Stimulated activated CD4-positive, alpha-beta T cell treated with anti-CD3 and anti-CD28 coated beads, TNF-alpha, amount 100 ng/mL, for 48 hours (primary cell): Measurements from ENCODE around the gene CLEC17A.

Experiments
- DNase-seq, 3 donors: peaks; one replicate each; pipeline ENCODE4 v3.0.0-alpha.2; 2020; ENCODE audit warnings: low read depth in 3 of 3

CLEC17A gene

DNA sequence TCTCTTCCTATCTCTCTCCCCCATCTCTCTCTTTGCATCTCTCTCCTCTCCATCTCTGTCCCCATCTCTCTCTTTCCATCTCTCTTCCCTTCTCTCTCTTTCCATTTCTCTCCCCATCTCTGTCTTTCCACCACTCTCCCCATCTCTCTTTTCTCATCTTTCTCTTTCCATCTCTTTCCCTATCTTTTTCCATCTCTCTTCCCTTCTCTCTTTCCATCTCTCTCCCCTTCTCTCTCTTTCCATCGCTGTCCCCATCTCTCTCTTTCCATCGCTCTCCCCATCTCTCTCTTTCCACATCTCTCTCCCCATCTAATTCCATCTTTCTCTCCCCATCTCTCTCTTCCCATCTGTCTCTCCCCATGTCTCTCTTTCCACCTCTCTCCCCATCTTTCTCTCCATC lies 67.3 kb downstream of the CLEC17A start:
- no peak for DNase-seq

DNA sequence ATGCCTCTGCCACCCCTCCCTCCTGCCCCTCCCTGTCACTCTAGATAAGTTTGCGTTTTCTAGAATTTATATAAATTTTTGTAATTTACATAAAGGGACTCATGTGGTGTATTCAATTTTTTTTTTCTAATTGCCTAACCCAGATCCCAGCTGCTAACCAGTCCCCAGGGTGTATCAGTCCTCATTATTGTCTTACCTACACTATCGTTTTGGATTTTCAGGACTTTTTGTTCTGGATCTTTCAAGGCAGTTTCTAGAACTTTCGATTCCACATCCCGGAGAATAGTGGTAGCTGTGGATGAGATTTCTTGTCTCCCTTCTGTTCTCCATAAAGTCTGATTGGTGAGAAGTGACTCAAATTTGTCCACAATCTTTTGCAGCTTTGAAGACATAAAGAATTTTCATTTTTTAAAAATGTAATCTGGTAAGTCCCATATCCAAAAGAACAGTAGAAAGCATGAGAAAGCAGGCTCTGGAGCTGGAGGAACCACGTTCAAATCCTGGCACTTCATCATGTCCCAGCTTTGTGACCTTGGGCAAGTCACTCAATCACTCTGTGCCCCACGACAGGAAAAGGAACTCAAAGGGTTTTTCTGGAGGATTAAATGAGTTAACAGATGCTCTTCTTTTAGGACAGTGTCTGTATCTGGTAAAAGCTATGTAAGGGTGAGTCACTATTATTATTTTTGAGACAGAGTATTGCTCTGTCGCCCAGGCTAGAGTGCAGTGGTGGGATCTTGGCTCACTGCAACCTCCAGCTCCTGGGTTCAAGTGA lies 72.1 kb downstream of the CLEC17A start:
- DNase-seq, result no peak

DNA sequence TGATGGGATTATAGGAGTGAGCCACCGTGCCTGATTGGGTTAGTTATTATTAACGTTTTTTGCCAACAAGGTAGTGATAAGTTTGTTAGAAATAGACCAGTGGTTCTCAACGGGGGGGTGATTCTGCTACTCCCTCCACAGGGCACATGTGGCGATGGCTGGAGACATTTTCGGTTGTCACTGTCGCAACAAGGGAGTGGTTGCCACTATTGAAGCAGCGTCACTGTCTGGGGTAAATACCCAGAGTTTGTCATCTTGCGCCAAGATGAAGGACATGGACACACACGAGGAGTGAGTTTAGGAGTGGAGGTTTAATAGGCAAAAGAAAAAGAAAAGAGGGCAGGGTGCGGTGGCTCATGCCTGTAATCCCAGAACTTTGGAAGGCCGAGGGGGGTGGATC lies 72.8 kb downstream of the CLEC17A start:
- no peak for DNase-seq

DNA sequence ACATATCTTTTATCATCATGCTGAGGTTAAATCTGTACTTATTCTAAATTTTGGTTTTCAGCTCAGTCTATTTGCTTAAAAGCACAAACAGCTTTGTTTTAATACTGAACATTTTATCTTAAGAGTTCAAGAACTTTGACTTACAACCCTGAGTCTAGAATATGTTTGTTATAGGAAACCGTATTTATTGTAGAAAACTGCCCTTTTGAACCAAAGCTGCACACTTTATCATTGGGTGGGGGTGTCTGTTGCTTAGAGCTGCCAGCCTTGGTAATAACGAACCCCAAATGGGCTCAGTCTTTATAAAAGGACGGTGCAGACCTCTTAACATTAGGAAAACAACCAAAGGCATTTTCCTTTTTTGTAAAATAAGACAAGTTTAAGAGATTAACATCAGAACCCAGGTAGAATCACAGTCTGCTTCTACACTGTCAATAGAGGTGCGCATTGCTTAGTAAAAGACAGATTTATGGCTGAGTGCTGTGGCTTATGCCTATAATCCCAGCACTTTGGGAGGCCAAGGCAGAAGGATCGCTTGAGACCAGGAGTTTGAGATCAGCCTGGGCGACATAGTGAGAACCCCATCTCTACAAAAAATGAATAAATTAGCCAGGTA lies 77.1 kb downstream of the CLEC17A start:
- DNase-seq, result no peak

DNA sequence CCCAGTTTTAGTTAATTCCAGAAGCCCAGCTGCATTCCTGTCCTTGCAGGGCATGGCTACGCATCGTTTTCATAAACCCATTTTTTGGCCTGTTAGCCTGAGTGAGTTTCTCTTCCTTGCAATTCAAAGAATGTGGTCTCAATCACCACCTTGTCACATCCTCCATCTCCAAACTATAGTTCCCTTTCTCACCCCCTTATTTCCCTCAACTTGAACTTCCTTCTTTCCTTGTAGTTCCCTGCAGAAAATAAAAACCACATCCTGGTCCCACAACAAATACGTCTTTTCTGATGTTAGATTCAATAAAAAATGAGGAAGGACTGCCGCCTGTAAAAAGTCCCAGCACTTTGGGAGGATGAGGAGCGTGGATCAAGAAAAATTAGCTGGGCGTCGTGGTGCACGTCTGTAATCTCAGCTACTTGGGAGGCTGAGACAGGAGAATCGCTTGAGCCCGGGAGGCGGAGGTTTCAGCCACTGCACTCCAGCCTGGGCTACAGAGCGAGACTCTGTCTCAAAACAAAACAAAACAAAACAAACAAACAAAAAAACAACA lies 78.6 kb downstream of the CLEC17A start:
- no peak for DNase-seq
